ENCODE measurements around the gene GIGYF1. TPM values are rescaled to one million over a fixed set of nuclear protein-coding genes. Genes with fewer than 3 reads are reported as not detected.
A peak's percentile ranks its signal among the peaks of the same experiment; 100 is the strongest.

The GIGYF1 gene
- total and polyA plus RNA-seq, 5 donors = 26.2 to 39.6 (median 29.5) TPM

GRCh38 chr7:100683659-100684533 lies 10.2 kb downstream of the GIGYF1 start:
- intact Hi-C loops (cut with DNase I) = loop anchor here in 2 of 4 donors (10.0 kb wide), 4 partner anchors 79 to 219 kb away; partner anchors contain the start of genes PCOLCE (in 1 of the 2), SPACDR (in 1 of the 2) and TSC22D4 (in 1 of the 2)

GRCh38 chr7:100682991-100683658 lies 10.9 kb downstream of the GIGYF1 start:
- 81% methylated on average over 28 of the region's 28 CpGs for WGBS
- H3K4me3 ChIP-seq (ENCODE audit: low read length) = no peak overlapping the region
- intact Hi-C loops (cut with DNase I) = loop anchor here in 2 of 4 donors (10.0 kb wide), 4 partner anchors 78 to 218 kb away; partner anchors contain the start of genes PCOLCE (in 1 of the 2), SPACDR (in 1 of the 2) and TSC22D4 (in 1 of the 2)
- DNase-seq (peak in 1 of 3 donors; percentile 67), ATAC-seq (no peak)
- H3K27me3 ChIP-seq (ENCODE audit: control insufficient read depth, insufficient read depth) = no peaks in the 10 kb centered on the region
- no peak overlapping the region for H3K27ac ChIP-seq (ENCODE audit: low read length)
- H3K9me3 ChIP-seq (ENCODE audit: control insufficient read depth, low read length) = no peaks in the 10 kb centered on the region
- H3K4me1 ChIP-seq (ENCODE audit: control insufficient read depth, insufficient read depth, low read length) = peaks cover 2% of the 10 kb centered on the region

More at GRCh38 chr7:100683659-100684533, 10.2 kb downstream of the GIGYF1 start:
- 91% methylated on average over 37 of the region's 37 CpGs for WGBS
- no peak for ATAC-seq
- Histone ChIP-seq H3K4me3 (ENCODE audit: low read length) (no peak overlapping the region), H3K27me3 (ENCODE audit: control insufficient read depth, insufficient read depth) (no peaks in the 10 kb centered on the region), H3K27ac (ENCODE audit: low read length) (no peak overlapping the region), H3K9me3 (ENCODE audit: control insufficient read depth, low read length) (no peaks in the 10 kb centered on the region), H3K4me1 (ENCODE audit: control insufficient read depth, insufficient read depth, low read length) (peaks cover 2% of the 10 kb centered on the region)
- DNase-seq = peak in 1 of 3 donors; percentile 63

- Histone ChIP-seq H3K27ac (ENCODE audit: low read length) (no peak overlapping the region), H3K4me1 (ENCODE audit: control insufficient read depth, insufficient read depth, low read length) (peaks cover 2% of the 10 kb centered on the region), H3K27me3 (ENCODE audit: control insufficient read depth, insufficient read depth) (no peaks in the 10 kb centered on the region), H3K4me3 (ENCODE audit: low read length) (no peak overlapping the region), H3K9me3 (ENCODE audit: control insufficient read depth, low read length) (no peaks in the 10 kb centered on the region)
- peak in 1 of 3 donors; percentile 54 for DNase-seq
- WGBS = 81% methylated on average over 25 of the region's 25 CpGs
- intact Hi-C loops (cut with DNase I) = loop anchor here in 2 of 4 donors (10.0 kb wide), 4 partner anchors 77 to 217 kb away; partner anchors contain the start of genes PCOLCE (in 1 of the 2), SPACDR (in 1 of the 2) and TSC22D4 (in 1 of the 2)
- ATAC-seq = no peak
Observed at GRCh38 chr7:100682228-100682741, 11.8 kb downstream of the GIGYF1 start.

- H3K27ac ChIP-seq (ENCODE audit: low read length) = no peak overlapping the region
- DNase-seq (peak in 1 of 3 donors; percentile 60), ATAC-seq (no peak)
- intact Hi-C loops (cut with DNase I) = loop anchor here in 2 of 4 donors (10.0 kb wide), 4 partner anchors 77 to 217 kb away; partner anchors contain the start of genes PCOLCE (in 1 of the 2), SPACDR (in 1 of the 2) and TSC22D4 (in 1 of the 2)
- H3K4me1 ChIP-seq (ENCODE audit: control insufficient read depth, insufficient read depth, low read length) = peaks cover 2% of the 10 kb centered on the region
- H3K27me3 ChIP-seq (ENCODE audit: control insufficient read depth, insufficient read depth) = no peaks in the 10 kb centered on the region
- WGBS = 75% methylated on average over 29 of the region's 29 CpGs
- H3K9me3 ChIP-seq (ENCODE audit: control insufficient read depth, low read length) = no peaks in the 10 kb centered on the region
- no peak overlapping the region for H3K4me3 ChIP-seq (ENCODE audit: low read length)
Observed at GRCh38 chr7:100681491-100682227, 12.4 kb downstream of the GIGYF1 start.

- H3K27ac ChIP-seq (ENCODE audit: low read length) = peak overlapping the region; percentile 28
- peak in 2 of 3 donors; percentile 71 to 76 for DNase-seq
- peak in 1 of 2 donors; percentile 1 for ATAC-seq
- no peak overlapping the region for H3K4me3 ChIP-seq (ENCODE audit: low read length)
- intact Hi-C loops (cut with DNase I) = loop anchor here in 2 of 4 donors (10.0 kb wide), 4 partner anchors 76 to 216 kb away; partner anchors contain the start of genes PCOLCE (in 1 of the 2), SPACDR (in 1 of the 2) and TSC22D4 (in 1 of the 2)
- WGBS = 80% methylated on average over 18 of the region's 18 CpGs
- H3K27me3 ChIP-seq (ENCODE audit: control insufficient read depth, insufficient read depth) = no peaks in the 10 kb centered on the region
- H3K9me3 ChIP-seq (ENCODE audit: control insufficient read depth, low read length) = no peaks in the 10 kb centered on the region
- H3K4me1 ChIP-seq (ENCODE audit: control insufficient read depth, insufficient read depth, low read length) = peaks cover 2% of the 10 kb centered on the region
Observed at GRCh38 chr7:100680576-100681271, 13.3 kb downstream of the GIGYF1 start.

- ATAC-seq (peak; percentile 41 to 51), DNase-seq (peak; percentile 71 to 82 (median 72))
- H3K4me3 ChIP-seq (ENCODE audit: low read length) = no peak overlapping the region
- H3K27ac ChIP-seq (ENCODE audit: low read length) = peak overlapping the region; percentile 27
- H3K27me3 ChIP-seq (ENCODE audit: control insufficient read depth, insufficient read depth) = no peaks in the 10 kb centered on the region
- 65% methylated on average over 13 of the region's 13 CpGs for WGBS
- H3K9me3 ChIP-seq (ENCODE audit: control insufficient read depth, low read length) = no peaks in the 10 kb centered on the region
- intact Hi-C loops (cut with DNase I) = loop anchor here in 3 of 4 donors (10.0 kb wide), 6 partner anchors 65 to 215 kb away; partner anchors contain the start of genes FBXO24 (in 1 of the 3), LRCH4 (in 1 of the 3), MOSPD3 (in 1 of the 3) and PCOLCE (in 1 of the 3)
- H3K4me1 ChIP-seq (ENCODE audit: control insufficient read depth, insufficient read depth, low read length) = peaks cover 2% of the 10 kb centered on the region
Observed at GRCh38 chr7:100679927-100680575, 14.0 kb downstream of the GIGYF1 start.

- DNase-seq = peak in 1 of 3 donors; percentile 53
- Histone ChIP-seq H3K4me1 (ENCODE audit: control insufficient read depth, insufficient read depth, low read length) (peaks cover 2% of the 10 kb centered on the region), H3K9me3 (ENCODE audit: control insufficient read depth, low read length) (no peaks in the 10 kb centered on the region), H3K4me3 (ENCODE audit: low read length) (no peak overlapping the region), H3K27me3 (ENCODE audit: control insufficient read depth, insufficient read depth) (no peaks in the 10 kb centered on the region), H3K27ac (ENCODE audit: low read length) (peak overlapping the region; percentile 27)
- WGBS = 67% methylated on average over 13 of the region's 13 CpGs
- ATAC-seq = no peak
- intact Hi-C loops (cut with DNase I) = loop anchor here in 1 of 4 donors (10.0 kb wide), 2 partner anchors 65 to 95 kb away; partner anchors contain the start of genes FBXO24, LRCH4 and MOSPD3
Observed at GRCh38 chr7:100679129-100679926, 14.7 kb downstream of the GIGYF1 start.

GRCh38 chr7:100678291-100678984 lies 15.6 kb downstream of the GIGYF1 start:
- Histone ChIP-seq H3K9me3 (ENCODE audit: control insufficient read depth, low read length) (no peaks in the 10 kb centered on the region), H3K4me3 (ENCODE audit: low read length) (no peak overlapping the region), H3K4me1 (ENCODE audit: control insufficient read depth, insufficient read depth, low read length) (peaks cover 2% of the 10 kb centered on the region), H3K27ac (ENCODE audit: low read length) (no peak overlapping the region), H3K27me3 (ENCODE audit: control insufficient read depth, insufficient read depth) (no peaks in the 10 kb centered on the region)
- 71% methylated on average over 35 of the region's 35 CpGs for WGBS
- DNase-seq (peak; percentile 35 to 81 (median 74)), ATAC-seq (no peak)
- intact Hi-C loops (cut with DNase I) = loop anchor here in 1 of 4 donors (10.0 kb wide), 2 partner anchors 64 to 94 kb away; partner anchors contain the start of genes FBXO24, LRCH4 and MOSPD3

Data from right cardiac atrium (tissue), 5 donors.